K562 (cell line): ENCODE data around the gene ZAP70. TPM values are rescaled to one million over a fixed set of nuclear protein-coding genes. Genes with fewer than 3 reads are reported as not detected.

Experiments used
- ATF7 ChIP-seq: fragments of 450-650 bp; IDR thresholded peaks from 2 replicates; pipeline ENCODE4 v1.7.1; 2014; ENCODE audit warnings: mild to moderate bottlenecking, moderate library complexity
- CBX5 ChIP-seq: IDR thresholded peaks from 2 replicates; pipeline ENCODE4 v1.6.1; 2014; ENCODE audit warnings: low read depth, borderline replicate concordance
- CREB5 ChIP-seq: fragments of 250-450 bp; sonication (Bioruptor Pico); IDR thresholded peaks from 2 replicates; pipeline ENCODE4 v1.5.0; 2020; ENCODE audit warnings: mild to moderate bottlenecking
- CREBBP ChIP-seq: IDR thresholded peaks from one replicate; pipeline ENCODE4 v1.6.1; 2012; ENCODE audit warnings: low read depth, mild to moderate bottlenecking, control low read depth, inconsistent platforms, low read length
- DACH1 ChIP-seq: fragments of 450-650 bp; IDR thresholded peaks from 2 replicates; pipeline ENCODE4 v1.6.1; 2018; ENCODE audit not compliant: partially characterized antibody
- DLX4 ChIP-seq: fragments of 250-450 bp; sonication (Bioruptor Pico); IDR thresholded peaks from 2 replicates; pipeline ENCODE4 v1.6.1; 2021; ENCODE audit warnings: mild to moderate bottlenecking
- ELK1 ChIP-seq: sonication (generic); formaldehyde crosslinking; IDR thresholded peaks from 2 replicates; pipeline ENCODE4 v1.8.1; 2022; ENCODE audit warnings: missing genetic modification reagents
- HLTF ChIP-seq: fragments of 450-650 bp; IDR thresholded peaks from 2 replicates; pipeline ENCODE4 v1.6.1; 2016
- KDM1A ChIP-seq, 2 experiments: fragments of 450-650 bp; IDR thresholded peaks; 2 replicates each; pipeline ENCODE4 v1.6.1; 2016; ENCODE audit warnings: mild to moderate bottlenecking in 2 of 2
- KLF13 ChIP-seq: fragments of 450-650 bp; IDR thresholded peaks from 2 replicates; pipeline ENCODE4 v1.6.1; 2016; ENCODE audit warnings: missing genetic modification characterization, low read depth, mild to moderate bottlenecking, missing compliant biosample characterization, moderate library complexity, borderline replicate concordance
- NBN ChIP-seq: fragments of 450-650 bp; IDR thresholded peaks from 2 replicates; pipeline ENCODE4 v1.6.1; 2016; ENCODE audit warnings: low read depth, mild to moderate bottlenecking
- NFE2L1 ChIP-seq: fragments of 450-650 bp; IDR thresholded peaks from 2 replicates; pipeline ENCODE4 v1.6.1; 2016; ENCODE audit warnings: missing genetic modification characterization, low read depth, mild to moderate bottlenecking, missing compliant biosample characterization, moderate library complexity, borderline replicate concordance
- TCF3 ChIP-seq: sonication (generic); formaldehyde crosslinking; IDR thresholded peaks from 2 replicates; pipeline ENCODE4 v1.4.0; 2020; ENCODE audit warnings: mild to moderate bottlenecking, missing genetic modification reagents
- WHSC1 ChIP-seq: IDR thresholded peaks from one replicate; pipeline ENCODE4 v1.6.1; 2012; ENCODE audit warnings: low read length, control low read depth, inconsistent platforms
- YY1 ChIP-seq, 3 experiments: IDR thresholded peaks; 2 replicates each; pipeline ENCODE4 v1.6.1; 2011; ENCODE audit warnings: low read length in 2 of 3, mild to moderate bottlenecking in 2 of 3, moderate library complexity in 2 of 3, borderline replicate concordance in 1 of 3, control low read depth in 1 of 3, low read depth in 1 of 3; ENCODE audit not compliant: insufficient read depth in 3 of 3, insufficient replicate concordance in 2 of 3, control insufficient read depth in 1 of 3, insufficient read length in 1 of 3; ENCODE audit errors: extremely low read depth in 1 of 3
- ZNF23 ChIP-seq: fragments of 250-450 bp; sonication (Bioruptor Pico); IDR thresholded peaks from 2 replicates; pipeline ENCODE4 v1.4.0; 2020; ENCODE audit warnings: mild to moderate bottlenecking
- ZNF316 ChIP-seq: fragments of 450-650 bp; IDR thresholded peaks from 2 replicates; pipeline ENCODE4 v1.6.1; 2016
- ZNF668 ChIP-seq: fragments of 250-450 bp; sonication (Bioruptor Pico); IDR thresholded peaks from 2 replicates; pipeline ENCODE4 v1.8.0; 2022; ENCODE audit warnings: mild to moderate bottlenecking, inconsistent platforms
- ZNF778 ChIP-seq: fragments of 450-650 bp; formaldehyde crosslinking; IDR thresholded peaks from 2 replicates; pipeline ENCODE4 v1.4.0; 2020; ENCODE audit warnings: mild to moderate bottlenecking, moderate library complexity
- polyA plus RNA-seq, 8 experiments: library from polyadenylated mRNA; depleted of rRNA in 4 of 8; stranded (reverse) in 5 of 8; unstranded in 3 of 8; fragments of >200 nt; fragmentation: Nextera tagmentation in 2 of 8; fragmentation: Illumina TruSeq in 1 of 8; extraction: Ambion mirVana in 2 of 8; extraction: Trizol in 1 of 8; gene quantifications; 2 replicates each; pipeline versions ENCODE4 v1.2.1 to v1.2.3, GENCODE V29; 2011 to 2014; ENCODE audit warnings: inconsistent platforms in 1 of 8, missing spikeins in 1 of 8
- total RNA-seq, 7 experiments: library from RNA; depleted of rRNA in 6 of 7; stranded (reverse); fragments of >200 nt in 6 of 7; fragmentation: Illumina TruSeq in 2 of 7; extraction: Trizol in 2 of 7; gene quantifications; 2 replicates each; pipeline versions ENCODE4 v1.2.1 to v1.2.3, GENCODE V29; 2011 to 2021; ENCODE audit warnings: low replicate concordance in 1 of 7
- TF ChIP-seq, protein P1 (sequence below): fragments of 200-800 bp; sonication (Bioruptor generic); IDR thresholded peaks from 2 replicates; pipeline ENCODE4 v1.6.1; 2017; ENCODE audit warnings: missing genetic modification characterization, missing compliant biosample characterization
- TF ChIP-seq, protein P2 (sequence below): fragments of 250-450 bp; sonication (Bioruptor Pico); IDR thresholded peaks from 2 replicates; pipeline ENCODE4 v1.8.0; 2021; ENCODE audit warnings: moderate library complexity, mild to moderate bottlenecking, inconsistent platforms
- TF ChIP-seq, protein P3 (sequence below): sonication (generic); formaldehyde crosslinking; IDR thresholded peaks from 2 replicates; pipeline ENCODE4 v1.8.0; 2022; ENCODE audit warnings: missing genetic modification reagents, mild to moderate bottlenecking, moderate library complexity, borderline replicate concordance

The ZAP70 gene
- total and polyA plus RNA-seq, 9 of the 15 experiments (the other 6 are each of a cell fraction or from before 2014, with no cell fraction given) = 0.06 to 0.80 (median 0.21) TPM; not detected in 1

- TF ChIP-seq YY1 (IDR thresholded peaks at IDR 0.05; ENCODE audit: borderline replicate concordance in 1 of 3, control insufficient read depth in 1 of 3, extremely low read depth in 1 of 3, insufficient read depth in 3 of 3, insufficient read length in 1 of 3, insufficient replicate concordance in 2 of 3, low read depth in 1 of 3, low read length in 2 of 3) = peak in 1 of 3 experiments; percentile 27
- TF ChIP-seq DACH1 = peak; percentile 8
- no peak for TF ChIP-seq ELK1 (CRISPR knock-in tag)
- no peak for TF ChIP-seq KLF13 (tag)
- no peak for TF ChIP-seq ZNF316
- no peak for TF ChIP-seq ZNF778 (CRISPR knock-in tag)
- TF ChIP-seq KDM1A (IDR thresholded peaks at IDR 0.05) = no peak
- TF ChIP-seq DLX4 (CRISPR knock-in tag) = no peak
- TF ChIP-seq ZNF23 (CRISPR knock-in tag) = no peak
- no peak for TF ChIP-seq WHSC1
- no peak for TF ChIP-seq ZNF668 (CRISPR knock-in tag)
- TF ChIP-seq, protein P1, sequence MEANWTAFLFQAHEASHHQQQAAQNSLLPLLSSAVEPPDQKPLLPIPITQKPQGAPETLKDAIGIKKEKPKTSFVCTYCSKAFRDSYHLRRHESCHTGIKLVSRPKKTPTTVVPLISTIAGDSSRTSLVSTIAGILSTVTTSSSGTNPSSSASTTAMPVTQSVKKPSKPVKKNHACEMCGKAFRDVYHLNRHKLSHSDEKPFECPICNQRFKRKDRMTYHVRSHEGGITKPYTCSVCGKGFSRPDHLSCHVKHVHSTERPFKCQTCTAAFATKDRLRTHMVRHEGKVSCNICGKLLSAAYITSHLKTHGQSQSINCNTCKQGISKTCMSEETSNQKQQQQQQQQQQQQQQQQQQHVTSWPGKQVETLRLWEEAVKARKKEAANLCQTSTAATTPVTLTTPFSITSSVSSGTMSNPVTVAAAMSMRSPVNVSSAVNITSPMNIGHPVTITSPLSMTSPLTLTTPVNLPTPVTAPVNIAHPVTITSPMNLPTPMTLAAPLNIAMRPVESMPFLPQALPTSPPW (CRISPR knock-in tag) = no peak
- TF ChIP-seq CREB5 = no peak
- TF ChIP-seq, protein P2, sequence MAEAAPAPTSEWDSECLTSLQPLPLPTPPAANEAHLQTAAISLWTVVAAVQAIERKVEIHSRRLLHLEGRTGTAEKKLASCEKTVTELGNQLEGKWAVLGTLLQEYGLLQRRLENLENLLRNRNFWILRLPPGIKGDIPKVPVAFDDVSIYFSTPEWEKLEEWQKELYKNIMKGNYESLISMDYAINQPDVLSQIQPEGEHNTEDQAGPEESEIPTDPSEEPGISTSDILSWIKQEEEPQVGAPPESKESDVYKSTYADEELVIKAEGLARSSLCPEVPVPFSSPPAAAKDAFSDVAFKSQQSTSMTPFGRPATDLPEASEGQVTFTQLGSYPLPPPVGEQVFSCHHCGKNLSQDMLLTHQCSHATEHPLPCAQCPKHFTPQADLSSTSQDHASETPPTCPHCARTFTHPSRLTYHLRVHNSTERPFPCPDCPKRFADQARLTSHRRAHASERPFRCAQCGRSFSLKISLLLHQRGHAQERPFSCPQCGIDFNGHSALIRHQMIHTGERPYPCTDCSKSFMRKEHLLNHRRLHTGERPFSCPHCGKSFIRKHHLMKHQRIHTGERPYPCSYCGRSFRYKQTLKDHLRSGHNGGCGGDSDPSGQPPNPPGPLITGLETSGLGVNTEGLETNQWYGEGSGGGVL = no peak
- TF ChIP-seq, protein P3, sequence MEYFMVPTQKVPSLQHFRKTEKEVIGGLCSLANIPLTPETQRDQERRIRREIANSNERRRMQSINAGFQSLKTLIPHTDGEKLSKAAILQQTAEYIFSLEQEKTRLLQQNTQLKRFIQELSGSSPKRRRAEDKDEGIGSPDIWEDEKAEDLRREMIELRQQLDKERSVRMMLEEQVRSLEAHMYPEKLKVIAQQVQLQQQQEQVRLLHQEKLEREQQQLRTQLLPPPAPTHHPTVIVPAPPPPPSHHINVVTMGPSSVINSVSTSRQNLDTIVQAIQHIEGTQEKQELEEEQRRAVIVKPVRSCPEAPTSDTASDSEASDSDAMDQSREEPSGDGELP (CRISPR knock-in tag) = peak; percentile 95
- no peak; the same call in 1 of the 2 replicates for TF ChIP-seq ATF7
- no peak for TF ChIP-seq CBX5
- TF ChIP-seq CREBBP = no peak
- TF ChIP-seq TCF3 (CRISPR knock-in tag) = peak; percentile 66
- TF ChIP-seq NBN = no peak
- no peak for TF ChIP-seq NFE2L1 (tag)
- TF ChIP-seq HLTF = no peak
Measured at GRCh38 chr2:97740590-97741182, 27.3 kb downstream of the ZAP70 start (continued).
